ENCODE data around the gene KSR1.

- no peak for TF ChIP-seq CTCF (IDR thresholded peaks at IDR 0.05)
- TF ChIP-seq SIN3A (IDR thresholded peaks at IDR 0.05; ENCODE audit: borderline replicate concordance, low read depth, low read length): no peak
- no peak for TF ChIP-seq RAD21 (IDR thresholded peaks at IDR 0.05; ENCODE audit: low read length)
- no peak for TF ChIP-seq RCOR1 (IDR thresholded peaks at IDR 0.05; ENCODE audit: low read length)
- no peak for TF ChIP-seq SMC3 (IDR thresholded peaks at IDR 0.05; ENCODE audit: low read depth, low read length)
Measured at GRCh38 chr17:27585792-27586191, 129.5 kb downstream of the KSR1 start.
